H1 (cell line): ENCODE results near the gene ZNF622. TPM values are rescaled to one million over a fixed set of nuclear protein-coding genes. Genes with fewer than 3 reads are reported as not detected.

Experiments
- CTCF ChIA-PET: fragments of 300-600 bp; sonication (Branson Sonifier 250); formaldehyde crosslinking; loops from one replicate; lab custom pipeline; 2021; ENCODE audit not compliant: partially characterized antibody; lab: Charles Lee
- POLR2A ChIA-PET: fragments of 300-600 bp; sonication (Branson Sonifier 250); formaldehyde crosslinking; loops from one replicate; lab custom pipeline; 2021; ENCODE audit warnings: inconsistent platforms; ENCODE audit not compliant: partially characterized antibody; lab: Charles Lee
- DNase-seq, 2 experiments: peaks; one replicate each; pipeline versions ENCODE4 v3.0.0 to v3.0.0-alpha.2; 2010 to 2022; ENCODE audit warnings: low spot score in 2 of 2, low read depth in 1 of 2, mixed read lengths in 1 of 2
- FAIRE-seq: peaks from 2 replicates; lab custom pipeline; 2011; peaks lifted over from hg19 to GRCh38; lab: Jason Lieb, UNC
- H2AFZ ChIP-seq: 2 replicates; pipeline ENCODE4 v1.8.1; 2012; ENCODE audit warnings: low read length, inconsistent platforms
- H2AK5ac ChIP-seq: 2 replicates; pipeline ENCODE4 v1.6.1; 2013; ENCODE audit warnings: low read depth, low read length
- H2BK120ac ChIP-seq: replicated peaks from 2 replicates; pipeline ENCODE3; 2013; ENCODE audit warnings: low read depth, low read length, inconsistent platforms
- H2BK12ac ChIP-seq: 2 replicates; pipeline ENCODE4 v1.6.1; 2013; ENCODE audit warnings: low read depth, low read length
- H2BK15ac ChIP-seq: 2 replicates; pipeline ENCODE4 v1.6.1; 2013; ENCODE audit warnings: low read length
- H2BK20ac ChIP-seq: 2 replicates; pipeline ENCODE4 v1.6.1; 2013; ENCODE audit warnings: low read length
- H2BK5ac ChIP-seq: 2 replicates; pipeline ENCODE4 v1.6.1; 2013; ENCODE audit warnings: low read depth, low read length
- H3K14ac ChIP-seq: 2 replicates; pipeline ENCODE4 v1.6.1; 2013; ENCODE audit warnings: inconsistent platforms; ENCODE audit not compliant: insufficient read length
- H3K18ac ChIP-seq: 2 replicates; pipeline ENCODE4 v1.6.1; 2013; ENCODE audit warnings: low read length; ENCODE audit errors: extremely low read depth
- H3K23ac ChIP-seq: 2 replicates; pipeline ENCODE4 v1.6.1; 2013; ENCODE audit warnings: inconsistent platforms; ENCODE audit not compliant: insufficient read length
- H3K23me2 ChIP-seq: 2 replicates; pipeline ENCODE4 v1.6.1; 2013; ENCODE audit warnings: low read depth, low read length
- H3K27ac ChIP-seq: 2 replicates; pipeline ENCODE4 v1.6.1; 2011; ENCODE audit warnings: low read depth, low read length, inconsistent platforms
- H3K27me3 ChIP-seq, 4 experiments: replicated peaks in 1 of 4; 1 replicate in 1 of 4; 2 replicates in 3 of 4; pipeline versions ENCODE4 v1.6.1 to v1.8.1; 2011 to 2013; ENCODE audit warnings: low read length in 3 of 4, mild to moderate bottlenecking in 3 of 4, inconsistent platforms in 2 of 4, mixed read lengths in 2 of 4, moderate library complexity in 1 of 4; ENCODE audit not compliant: control insufficient read depth in 3 of 4, insufficient read depth in 3 of 4; ENCODE audit errors: extremely low read depth in 1 of 4
- H3K36me3 ChIP-seq, 4 experiments: 2 replicates each; pipeline versions ENCODE4 v1.6.1 to v1.8.1; 2011 to 2013; ENCODE audit warnings: mild to moderate bottlenecking in 4 of 4, low read length in 3 of 4, moderate library complexity in 2 of 4, control low read depth in 1 of 4, inconsistent platforms in 1 of 4; ENCODE audit not compliant: insufficient read depth in 4 of 4, control insufficient read depth in 2 of 4
- H3K4ac ChIP-seq: replicated peaks from 2 replicates; pipeline ENCODE3; 2013; ENCODE audit warnings: low read length, low read depth, mixed read lengths, inconsistent platforms; ENCODE audit not compliant: insufficient read length
- H3K4me1 ChIP-seq, 4 experiments: replicated peaks in 1 of 4; 1 replicate in 1 of 4; 2 replicates in 3 of 4; pipeline versions ENCODE4 v1.6.1 to v1.8.1; 2011 to 2013; ENCODE audit warnings: low read length in 3 of 4, inconsistent platforms in 2 of 4, mixed read lengths in 1 of 4; ENCODE audit not compliant: insufficient read depth in 4 of 4, control insufficient read depth in 3 of 4
- H3K4me2 ChIP-seq, 2 experiments: 2 replicates each; pipeline versions ENCODE4 v1.6.1 to v1.8.1; 2011 to 2013; ENCODE audit warnings: low read depth in 2 of 2, low read length in 2 of 2, control low read depth in 1 of 2, inconsistent platforms in 1 of 2, mild to moderate bottlenecking in 1 of 2; ENCODE audit not compliant: insufficient read depth in 1 of 2
- H3K4me3 ChIP-seq, 4 experiments: fragments of 200-600, 300-600 bp in 1 of 4; sonication (generic), shearing (Covaris generic), sonication (Bioruptor Twin) in 1 of 4; 2 replicates each; pipeline versions ENCODE4 v1.5.1 to v1.8.1; 2011 to 2016; ENCODE audit warnings: low read length in 4 of 4, low read depth in 3 of 4, control low read depth in 2 of 4, inconsistent platforms in 2 of 4, mild to moderate bottlenecking in 2 of 4, mixed read lengths in 1 of 4, moderate library complexity in 1 of 4; ENCODE audit not compliant: insufficient read depth in 2 of 4; ENCODE audit errors: extremely low read depth in 1 of 4
- H3K56ac ChIP-seq: replicated peaks from 2 replicates; pipeline ENCODE3; 2013; ENCODE audit warnings: low read depth, mild to moderate bottlenecking, mixed read lengths, low read length, inconsistent platforms; ENCODE audit not compliant: insufficient read length
- H3K79me1 ChIP-seq: 2 replicates; pipeline ENCODE4 v1.6.1; 2013; ENCODE audit warnings: low read depth, low read length, control low read depth
- H3K79me2 ChIP-seq, 2 experiments: 2 replicates each; pipeline versions ENCODE4 v1.6.1 to v1.8.1; 2012 to 2013; ENCODE audit warnings: low read length in 2 of 2, mild to moderate bottlenecking in 2 of 2, inconsistent platforms in 1 of 2; ENCODE audit not compliant: insufficient read depth in 2 of 2, control insufficient read depth in 1 of 2
- H3K9ac ChIP-seq, 4 experiments: replicated peaks in 1 of 4; 1 replicate in 1 of 4; 2 replicates in 3 of 4; pipeline versions ENCODE4 v1.6.1 to v1.8.1; 2011 to 2013; ENCODE audit warnings: low read depth in 3 of 4, low read length in 3 of 4, control low read depth in 2 of 4, mild to moderate bottlenecking in 2 of 4, moderate library complexity in 2 of 4, inconsistent platforms in 1 of 4; ENCODE audit errors: extremely low read depth in 1 of 4
- H3K9me3 ChIP-seq, 2 experiments: 2 replicates each; pipeline versions ENCODE4 v1.6.1 to v1.8.1; 2012 to 2013; ENCODE audit warnings: mild to moderate bottlenecking in 2 of 2, moderate library complexity in 2 of 2, control low read depth in 1 of 2, inconsistent platforms in 1 of 2, low read depth in 1 of 2, low read length in 1 of 2, mixed read lengths in 1 of 2; ENCODE audit not compliant: insufficient read depth in 2 of 2
- H4K20me1 ChIP-seq, 2 experiments: replicated peaks in 1 of 2; 2 replicates each; pipeline versions ENCODE3 to v1.8.1; 2011 to 2013; ENCODE audit warnings: inconsistent platforms in 2 of 2, low read length in 2 of 2, mild to moderate bottlenecking in 1 of 2; ENCODE audit not compliant: insufficient read depth in 2 of 2, control insufficient read depth in 1 of 2
- H4K5ac ChIP-seq: 2 replicates; pipeline ENCODE4 v1.6.1; 2013; ENCODE audit warnings: low read length, low read depth, mixed read lengths, inconsistent platforms; ENCODE audit not compliant: insufficient read length
- H4K8ac ChIP-seq: 2 replicates; pipeline ENCODE4 v1.8.0; 2013; ENCODE audit warnings: mild to moderate bottlenecking, moderate library complexity, low read length, inconsistent platforms; ENCODE audit not compliant: insufficient read depth; ENCODE audit errors: extremely low read depth
- H4K91ac ChIP-seq: replicated peaks from 2 replicates; pipeline ENCODE3; 2013; ENCODE audit warnings: low read length, mixed read lengths, inconsistent platforms; ENCODE audit not compliant: insufficient read length
- ATF3 ChIP-seq: IDR thresholded peaks from 2 replicates; pipeline ENCODE4 v1.6.1; 2011; ENCODE audit warnings: low read depth, mild to moderate bottlenecking, low read length; ENCODE audit not compliant: insufficient read depth
- BRCA1 ChIP-seq: IDR thresholded peaks from 2 replicates; pipeline ENCODE4 v1.6.1; 2012; ENCODE audit warnings: low read depth, low read length, improper control_type of control experiment
- GABPA ChIP-seq: IDR thresholded peaks from 2 replicates; pipeline ENCODE4 v1.6.1; 2011; ENCODE audit warnings: mild to moderate bottlenecking, low read length, moderate library complexity, borderline replicate concordance; ENCODE audit not compliant: insufficient read depth
- MAFK ChIP-seq: IDR thresholded peaks from 2 replicates; pipeline ENCODE4 v1.6.1; 2012; ENCODE audit warnings: low read depth, mild to moderate bottlenecking, improper control_type of control experiment, low read length
- NRF1 ChIP-seq: IDR thresholded peaks from 2 replicates; pipeline ENCODE4 v1.6.1; 2011; ENCODE audit warnings: mild to moderate bottlenecking, low read depth, low read length, improper control_type of control experiment
- RAD21 ChIP-seq, 2 experiments: IDR thresholded peaks in 1 of 2; conservative IDR thresholded peaks in 1 of 2; 2 replicates each; pipeline ENCODE4 v1.6.1; 2011; ENCODE audit warnings: low read depth in 2 of 2, low read length in 2 of 2, improper control_type of control experiment in 1 of 2, inconsistent platforms in 1 of 2, mild to moderate bottlenecking in 1 of 2, moderate library complexity in 1 of 2
- RXRA ChIP-seq: IDR thresholded peaks from 2 replicates; pipeline ENCODE4 v1.6.1; 2011; ENCODE audit warnings: low read depth, mild to moderate bottlenecking, low read length, moderate library complexity; ENCODE audit not compliant: insufficient read depth
- SP2 ChIP-seq: IDR thresholded peaks from 2 replicates; pipeline ENCODE4 v1.6.1; 2012; ENCODE audit warnings: mild to moderate bottlenecking, low read length, inconsistent platforms
- WGBS, 2 experiments: shearing (Covaris generic) in 1 of 2; methylation state at CpG; one replicate each; pipeline versions ENCODE4 v1.1.6 to v1.1.7; 2013 to 2015; ENCODE audit warnings: low lambda C conversion rate in 2 of 2, mixed read lengths in 2 of 2, inconsistent platforms in 1 of 2, low coverage in 1 of 2, missing lambda C conversion rate in 1 of 2; ENCODE audit not compliant: insufficient replicate concordance in 2 of 2, insufficient coverage in 1 of 2, insufficient read length in 1 of 2; ENCODE audit errors: extremely low coverage in 1 of 2, missing lambda C conversion rate in 1 of 2; 5-methylcytosine and 5-hydroxymethylcytosine counted together
- polyA plus RNA-seq, 7 experiments: library from polyadenylated mRNA; depleted of rRNA in 3 of 7; stranded (reverse) in 5 of 7; unstranded in 2 of 7; fragments of >200 nt in 5 of 7; fragments of 200-250 nt in 2 of 7; gene quantifications; 1 replicate in 5 of 7; 2 replicates in 1 of 7; 4 replicates in 1 of 7; pipeline versions ENCODE4 v1.2.1 to v1.2.3, GENCODE V29; 2011 to 2013; ENCODE audit warnings: missing spikeins in 2 of 7, mixed read lengths in 2 of 7
- total RNA-seq: library from RNA; stranded (reverse); fragmentation: NEBNext Ultra II Directional; extraction: Animal tissue kit (Norgen Biotek cat#: 25700); gene quantifications from 2 replicates; pipeline ENCODE4 v1.2.1, GENCODE V29; 2021
- TF ChIP-seq, protein P1 (sequence below): IDR thresholded peaks from 2 replicates; pipeline ENCODE4 v1.6.1; 2012; ENCODE audit warnings: inconsistent platforms

ZNF622 gene
- total and polyA plus RNA-seq, 2 of the 8 experiments (the other 6 are each of a cell fraction or from before 2014, with no cell fraction given), result 8.8 to 30.8 TPM

- Histone ChIP-seq H2BK12ac (no peak overlapping the region), H3K4me2 (no peak overlapping the region), H4K20me1 (no peaks in the 10 kb centered on the region), H3K27me3 (peaks cover 0 to 1% (median 0%) of the 10 kb centered on the region in 4 experiments; a peak in 1 of 7 replicates), H2BK5ac (no peak overlapping the region), H3K4ac (no peak overlapping the region), H4K8ac (no peak overlapping the region), H2BK15ac (no peak overlapping the region), H2BK120ac (no peak overlapping the region), H3K79me2 (no peaks in the 10 kb centered on the region), H3K9me3 (no peaks in the 10 kb centered on the region), H2AFZ (no peak overlapping the region), H3K4me3 (no peak overlapping the region), H3K23ac (no peak overlapping the region), H3K9ac (no peak overlapping the region), H3K36me3 (no peaks in the 10 kb centered on the region), H3K14ac (no peak overlapping the region), H4K91ac (no peak overlapping the region), H3K27ac (no peak overlapping the region), H2BK20ac (no peak overlapping the region), H3K18ac (no peak overlapping the region), H4K5ac (no peak overlapping the region), H2AK5ac (no peak overlapping the region), H3K79me1 (no peaks in the 10 kb centered on the region), H3K56ac (no peak overlapping the region), H3K4me1 (no peaks in the 10 kb centered on the region), H3K23me2 (no peaks in the 10 kb centered on the region)
- TF ChIP-seq BRCA1, result no peak
- no peak for TF ChIP-seq ATF3
- no peak for TF ChIP-seq SP2
- no peak for TF ChIP-seq MAFK
- no peak for TF ChIP-seq RXRA
- no peak for TF ChIP-seq NRF1
- no peak for TF ChIP-seq GABPA
- no peak for TF ChIP-seq RAD21 (IDR thresholded peaks at IDR 0.05 in 1 of 2, conservative IDR thresholded peaks at IDR 0.05 in 1 of 2; ENCODE audit: low read depth in 2 of 2, low read length in 2 of 2)
- TF ChIP-seq, protein P1, sequence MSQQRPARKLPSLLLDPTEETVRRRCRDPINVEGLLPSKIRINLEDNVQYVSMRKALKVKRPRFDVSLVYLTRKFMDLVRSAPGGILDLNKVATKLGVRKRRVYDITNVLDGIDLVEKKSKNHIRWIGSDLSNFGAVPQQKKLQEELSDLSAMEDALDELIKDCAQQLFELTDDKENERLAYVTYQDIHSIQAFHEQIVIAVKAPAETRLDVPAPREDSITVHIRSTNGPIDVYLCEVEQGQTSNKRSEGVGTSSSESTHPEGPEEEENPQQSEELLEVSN, result no peak
- POLR2A ChIA-PET, result no interaction called here
- WGBS, 2 experiments, result 92% methylated on average over 2 of the region's 2 CpGs; no CpG with 5 or more reads in 1 of the 2 experiments
- DNase-seq (no peak), FAIRE-seq (no peak)
- CTCF ChIA-PET, result no interaction called here
Measured at GRCh38 chr5:16410338-16410737, 55.3 kb downstream of the ZNF622 start.
